RKO (cell line): ENCODE results near the gene SHISAL2A.

Experiments used
- DNase-seq: peaks from one replicate; pipeline ENCODE4 v3.0.0-alpha.2; 2016; ENCODE audit warnings: low spot score

SHISAL2A gene

DNA sequence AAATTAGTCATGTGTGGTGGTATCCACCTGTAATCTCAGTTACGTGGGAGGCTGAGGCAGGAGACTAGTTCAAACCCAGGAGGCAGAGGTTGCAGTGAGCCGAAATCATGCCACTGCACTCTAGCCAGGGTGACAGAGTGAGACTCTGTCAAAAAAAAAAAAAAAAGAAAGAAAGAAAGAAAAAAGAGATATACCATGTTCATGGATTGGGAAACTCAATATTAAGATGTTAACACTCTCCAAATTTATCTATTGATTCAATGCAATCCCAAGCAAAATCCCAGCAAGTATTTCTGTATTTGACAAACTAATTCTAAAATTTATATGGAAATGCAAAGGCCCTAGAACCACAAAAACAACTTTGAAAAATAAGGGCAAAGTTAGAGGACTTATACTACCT is 11.0 kb upstream of the SHISAL2A start:
- DNase-seq = no peak

DNA sequence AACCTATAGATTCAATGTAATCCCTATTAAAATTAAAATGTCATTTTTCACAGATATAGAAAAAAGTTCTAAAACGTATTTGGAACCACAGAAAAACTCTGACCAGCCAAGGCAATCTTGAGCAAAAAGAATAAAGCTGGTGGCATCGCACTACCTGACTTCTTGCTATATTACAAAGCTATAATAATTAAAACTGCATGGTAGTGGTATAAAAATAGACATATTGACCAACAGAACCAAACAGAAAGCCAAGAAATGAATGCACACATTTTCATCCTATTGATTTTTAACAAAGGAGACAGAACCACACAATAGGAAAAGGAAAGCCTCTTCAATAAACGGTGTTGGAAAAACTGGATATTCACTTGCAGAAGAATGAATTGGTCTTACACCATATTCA is 9.2 kb upstream of the SHISAL2A start:
- no peak for DNase-seq

DNA sequence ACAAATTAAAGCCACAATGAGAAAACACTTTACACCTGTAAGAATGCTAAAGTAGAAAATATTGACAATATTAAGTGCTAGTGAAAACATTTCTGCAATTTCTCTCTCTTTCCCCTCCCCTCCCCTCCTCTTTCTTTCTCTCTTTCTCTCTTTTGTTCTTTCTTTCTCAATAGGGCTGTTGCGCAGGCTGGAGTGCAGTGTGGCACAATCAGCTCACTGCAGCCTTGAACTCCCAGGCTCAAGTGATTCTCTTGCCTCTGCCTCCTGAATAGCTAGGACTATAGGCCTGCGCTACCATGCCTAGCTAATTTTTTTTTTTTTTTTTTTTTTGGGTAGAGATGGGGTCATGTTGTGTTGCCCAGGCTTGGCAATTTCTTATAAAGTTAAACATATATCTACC is 5.9 kb upstream of the SHISAL2A start:
- no peak for DNase-seq

DNA sequence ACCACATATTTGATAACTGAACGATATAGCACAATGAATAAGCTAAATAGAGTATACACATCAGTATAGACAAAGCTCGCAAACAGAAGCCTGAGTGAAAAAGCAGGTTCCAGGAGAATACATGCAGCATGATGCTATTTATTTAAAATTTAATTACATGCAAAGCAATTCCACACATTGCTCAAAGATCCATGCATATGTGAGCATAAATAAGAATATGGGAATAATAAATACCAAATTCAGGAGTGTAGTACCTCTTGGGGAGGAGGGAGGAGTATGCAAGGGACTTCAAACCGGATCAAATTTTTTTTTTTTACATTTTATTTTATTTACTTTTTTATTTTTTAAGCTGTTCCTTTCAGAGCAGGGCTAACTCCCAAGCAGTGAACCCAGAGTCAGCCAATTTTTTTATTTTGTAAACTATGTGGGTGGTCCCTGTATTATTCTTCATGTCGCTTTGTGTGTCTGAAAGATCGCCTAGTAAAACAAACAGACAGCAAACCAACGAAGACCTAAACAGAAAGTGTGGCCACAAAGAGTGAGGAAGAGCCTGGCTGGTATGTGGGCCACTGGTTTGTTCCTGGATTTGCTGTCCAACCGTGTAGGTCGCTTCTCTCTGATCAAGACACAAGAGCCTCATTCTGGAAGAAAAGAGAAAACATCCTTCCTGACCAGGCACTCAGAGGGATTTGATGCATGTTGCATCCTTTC is 4.2 kb upstream of the SHISAL2A start:
- no peak for DNase-seq

DNA sequence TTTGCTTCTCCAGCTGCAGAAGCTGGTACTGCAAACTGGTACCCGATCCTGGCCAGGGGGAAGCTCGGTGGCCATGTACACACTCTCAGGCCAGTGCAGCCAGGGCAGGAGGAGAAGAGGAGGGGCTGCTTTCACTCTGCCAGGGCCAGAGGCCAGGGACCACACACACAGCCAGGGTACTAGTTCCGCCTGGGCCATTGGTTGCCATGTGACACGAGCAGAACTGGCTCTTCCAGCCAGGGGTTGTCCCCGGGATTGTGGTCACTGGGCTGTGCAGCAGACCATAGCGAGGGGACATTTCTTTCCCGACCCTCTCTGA is 3.7 kb upstream of the SHISAL2A start:
- DNase-seq = no peak

DNA sequence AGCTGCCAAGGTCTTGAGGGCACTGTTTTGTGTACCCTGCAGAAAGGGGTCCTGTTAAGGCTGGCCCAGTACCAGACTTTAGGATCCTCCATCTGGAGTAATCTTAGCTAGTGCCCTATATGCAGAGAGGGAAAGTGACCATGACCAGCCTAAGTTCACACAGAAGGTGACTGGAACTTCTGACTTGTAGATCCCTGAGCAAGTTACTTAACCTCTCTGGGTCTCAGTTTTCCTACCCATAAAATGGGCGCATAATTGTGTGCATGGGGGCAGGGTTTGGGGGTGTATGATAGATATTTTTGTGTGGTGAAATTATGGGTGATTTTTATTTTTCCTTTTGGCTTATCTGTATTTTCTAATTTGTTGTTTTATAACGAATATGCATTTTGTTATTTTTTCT is 3.3 kb upstream of the SHISAL2A start:
- DNase-seq = no peak

DNA sequence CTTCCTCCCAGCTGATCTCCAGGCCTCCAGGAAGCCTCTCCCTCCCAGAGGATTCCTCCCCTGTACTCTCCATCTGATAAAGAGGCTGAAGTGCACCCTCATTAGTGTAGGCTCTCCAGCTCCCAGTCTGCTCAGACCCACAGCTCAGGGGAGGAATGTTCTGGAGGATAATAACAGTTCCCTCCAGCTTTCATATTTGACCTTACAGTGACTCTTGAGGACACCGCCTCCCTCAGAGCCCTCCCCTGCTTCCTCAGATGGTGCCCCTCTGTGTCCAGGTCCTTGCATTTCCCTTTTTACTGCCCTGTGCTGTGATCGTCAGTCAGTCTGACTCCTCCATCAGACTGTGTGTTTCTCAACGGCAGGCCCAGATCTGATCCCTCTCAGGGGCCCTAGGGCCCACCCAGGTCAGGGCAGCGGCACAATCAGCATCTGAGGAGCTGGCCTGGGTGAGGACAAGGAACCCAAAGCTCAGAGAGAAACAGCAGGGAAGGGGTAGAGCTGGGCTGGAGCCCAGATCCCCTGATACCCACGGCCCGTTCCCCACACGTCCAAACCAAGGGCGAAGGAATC is 1.1 kb upstream of the SHISAL2A start:
- no peak for DNase-seq

DNA sequence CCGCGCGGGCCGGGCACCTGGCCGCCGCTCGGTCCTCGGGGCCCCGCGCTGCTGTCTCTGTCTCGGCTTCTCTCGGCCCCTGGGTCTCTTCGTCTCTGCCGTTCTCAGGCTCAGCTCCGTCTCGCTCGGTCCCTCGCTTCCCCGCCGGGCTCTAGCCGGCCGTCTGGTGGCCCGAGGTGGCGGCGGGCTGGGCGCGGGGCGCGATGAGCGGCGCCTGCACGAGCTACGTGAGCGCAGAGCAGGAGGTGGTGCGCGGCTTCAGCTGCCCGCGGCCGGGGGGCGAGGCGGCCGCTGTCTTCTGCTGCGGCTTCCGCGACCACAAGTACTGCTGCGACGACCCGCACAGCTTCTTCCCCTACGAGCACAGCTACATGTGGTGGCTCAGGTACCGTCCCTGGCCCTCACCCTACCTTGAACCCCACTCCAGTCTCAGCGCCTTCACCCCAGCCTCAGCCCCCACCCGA is 355 bp downstream of the SHISAL2A start:
- DNase-seq = no peak

DNA sequence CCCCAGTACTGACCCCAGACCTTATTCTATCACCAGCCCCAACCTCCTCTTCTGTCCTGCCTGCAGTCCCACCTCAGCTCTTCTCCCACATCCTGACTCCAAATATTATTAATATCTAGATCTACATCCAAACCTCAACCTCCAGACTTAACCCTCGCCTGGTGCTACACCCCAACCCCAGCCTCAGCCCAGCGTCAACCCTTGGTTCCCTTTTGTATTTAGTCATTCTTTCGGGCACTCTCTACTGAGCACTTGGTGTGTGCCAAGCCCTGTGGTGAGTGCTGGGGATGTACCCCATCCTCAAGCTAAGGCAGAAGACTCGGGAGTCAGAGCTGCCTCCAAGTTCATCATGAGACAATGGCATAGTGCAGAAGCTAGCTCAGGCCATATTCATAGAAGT is 1.1 kb downstream of the SHISAL2A start:
- no peak for DNase-seq

DNA sequence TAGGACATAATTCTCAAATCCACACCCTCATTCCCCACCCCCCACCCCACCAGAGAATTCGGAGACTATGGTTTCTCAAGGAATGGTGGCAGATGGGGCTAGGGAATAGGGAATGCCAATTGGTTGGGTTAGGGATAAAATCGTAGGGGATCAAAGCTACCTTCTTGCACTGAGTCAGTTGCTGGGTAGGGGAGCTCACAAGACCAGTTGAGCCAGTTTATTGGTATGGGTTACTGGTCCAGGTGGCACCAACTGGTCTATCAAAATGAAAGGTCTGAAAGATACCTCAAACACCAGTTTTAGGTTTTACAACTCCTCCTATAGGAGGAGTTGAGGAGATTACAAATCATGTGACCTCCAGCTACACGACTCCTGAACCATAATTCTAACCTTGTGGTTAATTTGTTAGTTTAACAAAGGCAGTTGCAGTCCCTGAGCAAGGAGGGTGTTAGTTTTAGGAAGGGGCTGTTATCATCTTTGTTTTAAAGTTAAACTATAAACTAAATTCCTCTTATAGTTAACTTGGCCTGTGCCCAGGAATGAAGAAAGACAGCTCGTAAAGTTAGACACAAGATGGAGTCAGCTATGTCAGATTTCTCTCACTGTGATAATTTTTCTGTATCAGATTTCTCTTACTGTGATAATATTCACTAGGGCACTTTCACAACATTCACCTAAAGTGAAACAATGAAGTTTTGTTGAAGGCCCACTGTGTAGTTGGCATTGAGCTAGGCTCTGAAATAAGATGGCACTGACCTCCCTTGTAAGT is 2.5 kb downstream of the SHISAL2A start:
- no peak for DNase-seq

DNA sequence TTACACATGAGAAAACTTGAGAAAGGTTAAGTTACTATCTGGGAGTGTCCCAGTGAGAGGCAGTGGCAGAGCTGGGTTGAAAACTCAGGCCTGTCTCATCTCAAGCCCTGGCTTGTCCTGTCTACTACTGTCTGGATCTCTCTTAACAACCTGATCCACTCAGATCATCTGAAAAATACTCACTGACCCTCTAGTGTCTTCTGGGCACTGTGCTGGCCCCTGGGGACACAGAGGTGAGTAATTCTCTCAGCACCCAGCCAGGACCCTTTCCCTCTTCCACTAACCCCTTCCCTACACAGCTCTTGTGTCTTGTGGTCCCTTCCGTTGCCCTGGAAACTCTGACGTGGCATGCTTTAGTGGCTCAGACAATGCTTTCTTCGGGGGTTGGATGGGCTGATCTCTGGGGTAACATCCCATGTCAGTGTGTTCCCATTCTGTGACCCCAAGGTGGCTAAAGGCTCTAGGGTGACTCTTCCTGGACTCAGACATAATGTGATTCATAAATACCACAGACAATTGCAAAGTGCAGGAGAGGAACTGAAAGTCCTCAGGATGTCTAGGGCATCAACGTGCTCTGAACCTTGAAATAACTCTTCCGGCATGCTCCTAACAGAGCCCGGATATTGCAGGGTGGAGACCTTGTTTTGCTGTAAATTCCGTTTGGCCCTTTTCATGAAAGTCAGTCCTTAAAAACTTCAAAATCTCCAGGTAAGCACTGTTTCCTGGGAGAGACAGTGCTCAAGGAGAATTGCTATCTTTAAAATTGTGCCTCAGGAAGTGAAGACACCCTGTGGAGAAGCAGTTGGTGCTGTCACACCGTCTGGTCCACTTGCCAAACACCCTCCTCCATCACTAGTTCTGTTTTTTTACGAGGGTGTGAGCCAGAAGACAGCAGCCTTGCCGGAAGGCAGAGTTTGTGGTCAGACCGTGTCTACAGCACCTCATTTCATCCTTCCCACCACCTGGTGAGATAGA is 4.0 kb downstream of the SHISAL2A start:
- no peak for DNase-seq

DNA sequence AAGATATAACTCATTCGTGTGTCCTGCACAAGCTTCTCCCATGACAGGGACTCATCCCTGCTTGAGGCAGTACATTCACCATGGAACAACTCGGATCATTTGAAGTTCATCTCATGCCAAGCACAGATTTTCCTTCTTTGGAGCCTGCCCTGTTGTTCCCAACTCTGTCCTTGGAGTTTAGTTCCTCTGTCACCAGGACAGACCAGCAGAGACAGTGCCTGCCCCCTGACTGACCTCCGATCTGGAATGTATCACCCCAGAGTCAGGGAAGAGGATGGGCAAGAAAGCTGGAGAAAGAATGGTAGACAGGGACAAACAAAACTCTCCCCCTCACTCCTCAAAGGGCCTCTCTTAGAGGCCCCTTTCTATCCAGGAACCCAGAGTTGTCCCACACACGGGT is 5.0 kb downstream of the SHISAL2A start:
- DNase-seq = no peak

DNA sequence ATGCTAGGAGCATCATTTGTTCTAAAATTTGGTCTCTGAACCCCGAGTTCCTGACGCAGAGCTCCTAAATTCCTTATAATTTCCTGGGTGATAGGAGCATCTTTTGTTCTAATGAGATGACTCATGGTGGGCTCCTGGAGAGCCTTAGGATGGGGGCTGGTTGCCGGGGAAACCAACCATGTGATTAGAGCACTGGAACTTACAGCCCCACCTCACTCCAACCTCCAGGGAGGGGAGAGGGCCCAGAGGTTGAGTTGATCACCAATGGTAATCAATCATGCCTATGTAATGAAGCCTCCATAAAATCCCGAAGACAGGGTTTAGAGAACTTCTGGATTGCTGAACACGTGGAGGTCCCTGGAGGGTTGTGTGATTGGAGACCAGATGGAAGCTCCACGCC is 7.7 kb downstream of the SHISAL2A start:
- no peak for DNase-seq

DNA sequence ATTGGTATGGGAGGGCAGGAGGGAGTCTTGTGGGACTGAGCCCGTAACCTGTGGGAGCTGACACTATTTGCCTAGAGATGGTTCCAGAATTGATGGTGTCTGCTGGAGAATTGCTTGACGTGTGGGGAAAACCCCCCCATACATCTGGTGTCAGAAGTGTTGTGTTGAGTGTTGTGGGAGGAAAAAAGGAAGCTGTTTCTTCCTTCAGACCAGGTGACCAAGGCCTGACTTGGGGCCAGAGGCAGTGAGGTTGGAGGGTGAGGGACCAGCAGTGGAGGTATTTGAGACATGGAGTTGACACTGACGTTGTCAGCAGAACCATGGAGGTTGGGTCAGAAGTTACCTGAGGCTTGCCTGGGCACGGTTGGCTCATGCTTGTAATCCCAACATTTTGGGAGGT is 8.3 kb downstream of the SHISAL2A start:
- no peak for DNase-seq

DNA sequence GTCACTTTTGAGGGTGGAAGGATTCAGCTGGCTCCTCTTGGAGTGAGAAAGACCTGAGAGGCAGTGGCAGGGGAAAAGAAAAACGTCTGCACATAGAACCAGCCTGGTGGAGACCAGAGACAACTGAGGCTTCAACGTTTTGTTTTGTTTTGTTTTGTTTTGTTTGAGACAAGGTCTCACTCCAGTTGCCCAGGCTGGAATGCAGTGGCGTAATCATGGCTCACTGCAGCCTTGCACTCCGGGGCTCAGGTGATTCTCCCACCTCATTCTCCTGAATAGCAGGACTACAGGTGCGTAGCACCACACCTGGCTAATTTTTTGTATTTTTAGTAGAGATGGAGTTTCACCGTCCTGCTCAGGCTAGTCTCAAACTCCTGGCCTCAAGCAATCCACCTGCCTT is 12.3 kb downstream of the SHISAL2A start:
- DNase-seq = no peak

DNA sequence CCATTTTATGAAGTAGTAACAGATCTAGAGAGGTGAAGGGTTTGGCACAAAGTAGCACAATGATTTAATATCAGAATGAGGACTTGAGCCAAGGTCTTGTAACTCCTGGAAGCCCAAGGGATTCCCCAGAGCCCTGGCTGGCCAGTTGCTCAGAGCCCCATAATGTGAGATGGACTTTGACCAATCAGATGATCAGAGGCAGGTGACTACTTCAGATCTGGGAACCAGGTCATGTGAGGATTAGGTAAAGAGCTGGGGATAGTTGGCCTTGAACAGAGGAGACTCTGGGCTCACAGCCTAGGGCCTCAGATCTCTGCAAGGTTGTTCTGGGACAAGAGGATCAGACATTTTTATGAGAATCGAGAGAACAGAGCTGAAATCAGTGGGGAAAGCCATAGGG is 18.9 kb downstream of the SHISAL2A start:
- no peak for DNase-seq

DNA sequence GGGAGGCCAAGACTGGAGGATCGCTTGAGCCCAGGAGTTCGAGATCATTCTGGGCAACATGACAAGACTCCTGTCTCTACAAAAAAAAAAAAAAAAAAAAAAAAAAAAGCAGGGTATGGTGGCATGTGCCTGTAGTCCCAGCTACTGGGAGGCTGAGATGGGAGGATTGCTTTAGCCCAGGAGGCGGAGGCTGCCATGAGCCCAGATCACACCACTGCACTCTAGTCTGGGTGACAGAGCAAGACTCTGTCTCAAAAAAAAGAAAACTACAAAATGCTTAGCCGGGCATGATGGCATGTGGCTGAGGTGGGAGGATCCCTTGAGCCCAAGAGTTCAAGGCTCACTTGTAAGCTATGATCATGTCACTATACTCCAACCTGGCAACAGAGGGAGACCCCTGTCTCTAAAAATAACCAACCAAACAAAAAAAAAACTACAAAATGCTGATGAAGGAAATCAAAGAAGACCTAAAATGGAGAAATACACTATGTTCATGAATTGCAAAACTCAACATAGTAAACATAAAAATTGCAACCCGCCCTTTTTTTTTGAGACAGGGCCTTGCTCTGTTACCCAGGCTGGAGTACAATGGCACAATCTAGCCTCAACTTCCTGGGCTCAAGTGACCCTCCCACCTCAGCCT is 20.4 kb downstream of the SHISAL2A start:
- DNase-seq = no peak

DNA sequence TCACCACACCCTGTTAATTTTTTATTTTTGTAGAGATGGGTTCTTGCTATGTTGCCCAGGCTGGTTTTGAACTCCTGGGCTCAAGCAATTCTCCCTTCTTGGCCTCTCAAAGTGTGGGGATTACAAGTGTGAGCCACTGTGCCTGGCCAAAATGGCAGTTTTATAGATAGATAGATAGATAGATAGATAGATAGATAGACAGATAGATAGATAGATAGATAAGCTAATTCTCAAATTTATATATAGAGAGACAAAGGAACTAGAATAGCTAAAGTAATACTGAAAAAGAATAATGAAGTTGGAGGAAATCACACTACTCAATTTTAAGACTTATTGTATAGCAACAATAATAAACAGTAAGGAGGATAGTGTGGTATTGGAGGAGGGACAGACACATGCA is 21.1 kb downstream of the SHISAL2A start:
- no peak for DNase-seq

DNA sequence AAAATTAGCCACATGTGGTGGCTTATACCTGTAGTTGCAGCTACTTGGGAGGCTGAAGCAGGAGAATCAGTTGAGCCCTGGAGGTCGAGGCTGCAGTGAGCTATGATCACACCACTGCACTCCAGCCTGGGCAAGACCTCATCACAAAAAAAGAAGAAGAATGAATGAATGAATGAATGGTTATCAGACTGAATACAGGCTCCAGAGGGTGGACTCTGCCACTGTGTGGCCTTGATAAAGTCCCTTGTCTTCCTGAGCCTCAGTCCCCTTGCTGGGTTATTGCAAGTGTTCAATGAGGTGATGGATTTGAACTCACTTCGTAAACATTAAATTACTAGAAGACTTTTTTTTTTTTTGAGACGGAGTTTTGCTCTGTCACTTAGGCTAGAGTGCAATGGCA is 24.7 kb downstream of the SHISAL2A start:
- no peak for DNase-seq

DNA sequence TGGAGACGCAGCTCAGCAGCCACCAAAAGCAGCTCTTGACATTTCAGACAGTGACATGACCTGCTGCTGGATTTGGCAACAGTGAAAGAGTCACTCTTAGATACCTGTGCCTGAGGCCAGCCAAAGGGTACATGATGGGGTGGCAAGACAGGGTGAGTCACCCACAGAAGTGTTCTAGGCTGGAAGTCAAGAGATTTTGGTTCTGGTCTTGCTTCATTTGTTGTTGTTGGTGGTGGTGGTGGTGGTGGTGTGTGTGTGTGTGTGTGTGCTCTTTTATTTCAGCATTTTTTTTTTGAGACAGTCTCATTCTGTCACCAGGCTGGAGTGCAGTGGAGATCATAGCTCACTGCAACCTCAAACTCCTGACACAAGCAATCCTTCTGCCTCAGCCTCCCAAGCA is 25.8 kb downstream of the SHISAL2A start:
- no peak for DNase-seq

DNA sequence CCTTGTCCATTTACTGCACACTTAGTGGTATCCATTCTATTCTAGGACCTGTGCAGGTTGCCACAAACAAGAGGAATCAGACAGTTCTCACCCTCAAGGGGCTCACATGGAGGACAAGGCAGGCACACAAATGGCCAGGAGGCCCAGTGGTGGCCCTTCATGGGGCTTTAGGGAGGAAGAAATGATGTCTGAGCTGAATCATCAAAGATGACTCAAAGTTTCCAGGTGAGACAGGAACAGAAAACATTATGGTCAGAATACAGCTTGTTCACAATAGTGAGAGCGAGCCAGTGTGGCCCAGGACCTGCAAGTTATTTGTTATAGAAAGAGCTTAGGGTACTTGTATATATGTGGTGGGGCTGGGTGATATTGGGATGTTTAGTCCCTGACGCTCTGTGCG is 26.4 kb downstream of the SHISAL2A start:
- peak; percentile 30 for DNase-seq
